Suprapubic skin (tissue), 4 donors: Measurements from ENCODE around the gene NFIA. TPM values are rescaled to one million over a fixed set of nuclear protein-coding genes. Genes with fewer than 3 reads are reported as not detected.

Experiments
- DNase-seq, 2 donors: peaks; one replicate each; pipeline ENCODE4 v3.0.0-alpha.2; 2019; ENCODE audit warnings: low spot score in 2 of 2
- H3K27ac ChIP-seq: fragments of 200-600 bp; sonication (generic); one replicate; pipeline ENCODE4 v1.5.1; 2019
- H3K27me3 ChIP-seq: fragments of 200-600 bp; sonication (generic); one replicate; pipeline ENCODE4 v1.5.1; 2019
- H3K36me3 ChIP-seq: fragments of 200-600 bp; sonication (generic); one replicate; pipeline ENCODE4 v1.5.1; 2019
- H3K4me1 ChIP-seq: fragments of 200-600 bp; sonication (generic); one replicate; pipeline ENCODE4 v1.5.1; 2019
- H3K4me3 ChIP-seq: fragments of 200-600 bp; sonication (generic); one replicate; pipeline ENCODE4 v1.5.1; 2019; ENCODE audit warnings: mild to moderate bottlenecking
- H3K9me3 ChIP-seq: fragments of 200-600 bp; sonication (generic); one replicate; pipeline ENCODE4 v1.5.1; 2019
- CTCF ChIP-seq, 2 donors: fragments of 200-600 bp in 1 of 2; fragments of 450-650 bp in 1 of 2; sonication (generic) in 1 of 2; IDR thresholded peaks; one replicate each; pipeline ENCODE4 v1.5.1; 2016 to 2019; ENCODE audit warnings: antibody characterized with exemption in 2 of 2, mild to moderate bottlenecking in 1 of 2, moderate library complexity in 1 of 2
- EP300 ChIP-seq: sonication (generic); formaldehyde crosslinking; IDR thresholded peaks from one replicate; pipeline ENCODE4 v1.6.1; 2017; ENCODE audit warnings: antibody characterized with exemption
- POLR2A ChIP-seq, 2 donors: fragments of 450-650 bp; IDR thresholded peaks; one replicate each; pipeline ENCODE4 v1.6.1; 2017; ENCODE audit warnings: antibody characterized with exemption in 2 of 2, mild to moderate bottlenecking in 2 of 2, moderate library complexity in 2 of 2
- POLR2AphosphoS5 ChIP-seq, 3 donors: sonication (generic); formaldehyde crosslinking; IDR thresholded peaks; one replicate each; pipeline ENCODE4 v1.6.1; 2017; ENCODE audit warnings: antibody characterized with exemption in 3 of 3
- WGBS: methylation state at CpG from one replicate; pipeline ENCODE4 v1.1.5; 2018; 5-methylcytosine and 5-hydroxymethylcytosine counted together
- total RNA-seq, 4 donors: library from RNA; depleted of rRNA; stranded (reverse); fragments of >200 nt; gene quantifications; one replicate each; pipeline ENCODE4 v1.1.0, GENCODE V29; 2016

The NFIA gene
- total RNA-seq, 4 donors from 2014 or later, result 30.1 to 54.2 (median 48.2) TPM

GRCh38 chr1:61077676-61078541 is 4.5 kb upstream of the NFIA start:
- Histone ChIP-seq H3K9me3 (no peaks in the 10 kb centered on the region), H3K4me3 (peak overlapping the region; percentile 65), H3K36me3 (no peaks in the 10 kb centered on the region), H3K27me3 (no peaks in the 10 kb centered on the region), H3K27ac (peak overlapping the region; percentile 92), H3K4me1 (peaks cover 48% of the 10 kb centered on the region)
- TF ChIP-seq POLR2A (IDR thresholded peaks at IDR 0.05) (no peak), EP300 (no peak), POLR2AphosphoS5 (IDR thresholded peaks at IDR 0.05) (no peak), CTCF (IDR thresholded peaks at IDR 0.05) (no peak)
- DNase-seq, result peak; percentile 95 to 96
- under 1% methylated on average over 19 of the region's 19 CpGs for WGBS

- 21% methylated on average over 7 of the region's 7 CpGs for WGBS
- Histone ChIP-seq H3K27me3 (no peaks in the 10 kb centered on the region), H3K36me3 (no peaks in the 10 kb centered on the region), H3K4me3 (peak overlapping the region; percentile 65), H3K4me1 (peaks cover 48% of the 10 kb centered on the region), H3K27ac (peak overlapping the region; percentile 92), H3K9me3 (no peaks in the 10 kb centered on the region)
- TF ChIP-seq CTCF (IDR thresholded peaks at IDR 0.05), result no peak
- TF ChIP-seq POLR2AphosphoS5 (IDR thresholded peaks at IDR 0.05), result no peak
- TF ChIP-seq EP300, result no peak
- TF ChIP-seq POLR2A (IDR thresholded peaks at IDR 0.05), result no peak
- DNase-seq, result no peak
Observed at GRCh38 chr1:61078618-61079295, 3.6 kb upstream of the NFIA start.

GRCh38 chr1:61079296-61079897 is 3.0 kb upstream of the NFIA start:
- Histone ChIP-seq H3K9me3 (no peaks in the 10 kb centered on the region), H3K36me3 (no peaks in the 10 kb centered on the region), H3K4me3 (peak overlapping the region; percentile 34), H3K4me1 (peaks cover 52% of the 10 kb centered on the region), H3K27me3 (no peaks in the 10 kb centered on the region), H3K27ac (peak overlapping the region; percentile 94)
- no peak for TF ChIP-seq CTCF (IDR thresholded peaks at IDR 0.05)
- no peak for TF ChIP-seq POLR2A (IDR thresholded peaks at IDR 0.05)
- TF ChIP-seq POLR2AphosphoS5 (IDR thresholded peaks at IDR 0.05), result no peak
- TF ChIP-seq EP300, result no peak
- no peak for DNase-seq
- 31% methylated on average over 5 of the region's 5 CpGs for WGBS

GRCh38 chr1:61079898-61080336 is 2.4 kb upstream of the NFIA start:
- H3K4me1 ChIP-seq, result peaks cover 57% of the 10 kb centered on the region
- H3K4me3 ChIP-seq, result peak overlapping the region; percentile 34
- peak; percentile 85 to 90 for DNase-seq
- H3K27me3 ChIP-seq, result no peaks in the 10 kb centered on the region
- 2% methylated on average over 14 of the region's 14 CpGs for whole genome bisulfite sequencing
- no peaks in the 10 kb centered on the region for H3K9me3 ChIP-seq
- H3K27ac ChIP-seq, result peak overlapping the region; percentile 94
- H3K36me3 ChIP-seq, result no peaks in the 10 kb centered on the region
- no peak for TF ChIP-seq EP300
- TF ChIP-seq CTCF (IDR thresholded peaks at IDR 0.05), result peak in 1 of 2 donors; percentile 6
- TF ChIP-seq POLR2AphosphoS5 (IDR thresholded peaks at IDR 0.05), result peak in 2 of 3 donors; percentile 66 to 78
